Neural progenitor cell (in vitro differentiated cells): ENCODE measurements around the gene ATP13A4. TPM values are rescaled to one million over a fixed set of nuclear protein-coding genes. Genes with fewer than 3 reads are reported as not detected.

Source experiments
- DNase-seq: peaks from one replicate; pipeline ENCODE4 v3.0.0-alpha.2; 2016; ENCODE audit warnings: low spot score
- H2AFZ ChIP-seq: fragments of 200-600 bp; sonication (generic); replicated peaks from 2 replicates; pipeline ENCODE4 v1.6.1; 2016; ENCODE audit warnings: antibody characterized with exemption
- H3F3A ChIP-seq: fragments of 200-600 bp; sonication (generic); 2 replicates; pipeline ENCODE4 v1.6.1; 2016; ENCODE audit warnings: antibody characterized with exemption, low read depth
- H3K27ac ChIP-seq: fragments of 200-600 bp; sonication (generic); 2 replicates; pipeline ENCODE4 v1.5.1; 2016; ENCODE audit warnings: mild to moderate bottlenecking
- H3K27me3 ChIP-seq: fragments of 200-600 bp; sonication (generic); 2 replicates; pipeline ENCODE4 v1.6.1; 2016; ENCODE audit warnings: mild to moderate bottlenecking, moderate library complexity
- H3K36me3 ChIP-seq: fragments of 200-600 bp; sonication (generic); 2 replicates; pipeline ENCODE4 v1.5.1; 2016
- H3K4me1 ChIP-seq: fragments of 200-600 bp; sonication (generic); 2 replicates; pipeline ENCODE4 v1.6.1; 2016; ENCODE audit warnings: mixed run types
- H3K4me2 ChIP-seq: fragments of 200-600 bp; sonication (generic); 2 replicates; pipeline ENCODE4 v1.6.1; 2016
- H3K4me3 ChIP-seq: fragments of 200-600 bp; sonication (generic); 2 replicates; pipeline ENCODE4 v1.5.1; 2016
- H3K79me2 ChIP-seq: fragments of 200-600 bp; sonication (generic); 2 replicates; pipeline ENCODE4 v1.6.1; 2016; ENCODE audit warnings: low read depth
- H3K9ac ChIP-seq: fragments of 200-600 bp; sonication (generic); 2 replicates; pipeline ENCODE4 v1.6.1; 2016
- H3K9me3 ChIP-seq: fragments of 200-600 bp; sonication (generic); 2 replicates; pipeline ENCODE4 v1.5.1; 2016; ENCODE audit warnings: low read depth
- H4K20me1 ChIP-seq: fragments of 200-600 bp; sonication (generic); 2 replicates; pipeline ENCODE4 v1.6.1; 2016; ENCODE audit warnings: low read depth
- H3K27ac Mint-ChIP-seq: 3 replicates; pipeline ENCODE4 v1.8.0; 2021; ENCODE audit warnings: mixed read lengths
- H3K27me3 Mint-ChIP-seq: 2 replicates; pipeline ENCODE4 v1.8.0; 2022; ENCODE audit warnings: low read depth, mild to moderate bottlenecking, inconsistent platforms, moderate library complexity, mixed read lengths; ENCODE audit not compliant: insufficient read depth
- H3K36me3 Mint-ChIP-seq: 3 replicates; pipeline ENCODE4 v1.8.0; 2021; ENCODE audit warnings: mixed read lengths
- H3K4me1 Mint-ChIP-seq: 3 replicates; pipeline ENCODE4 v1.8.0; 2021; ENCODE audit warnings: mixed read lengths
- H3K4me3 Mint-ChIP-seq: 3 replicates; pipeline ENCODE4 v1.8.0; 2021; ENCODE audit warnings: mild to moderate bottlenecking, moderate library complexity, mixed read lengths
- H3K9me3 Mint-ChIP-seq: 3 replicates; pipeline ENCODE4 v1.8.0; 2020; ENCODE audit warnings: mixed read lengths
- EZH2 ChIP-seq: fragments of 200-600 bp; sonication (generic); IDR thresholded peaks from 2 replicates; pipeline ENCODE4 v1.6.1; 2017; ENCODE audit warnings: antibody characterized with exemption, mild to moderate bottlenecking, moderate library complexity
- EZH2phosphoT487 ChIP-seq: fragments of 200-600 bp; sonication (generic); IDR thresholded peaks from 2 replicates; pipeline ENCODE4 v1.6.1; 2017; ENCODE audit warnings: antibody characterized with exemption
- total RNA-seq: library from RNA; depleted of rRNA; stranded (reverse); fragments of >200 nt; gene quantifications from 2 replicates; pipeline ENCODE4 v1.2.3, GENCODE V29; 2015; ENCODE audit warnings: low replicate concordance
- TF ChIP-seq, protein P1 (sequence below): fragments of 200-600 bp; sonication (generic); IDR thresholded peaks from 2 replicates; pipeline ENCODE4 v1.5.1; 2017; ENCODE audit warnings: antibody characterized with exemption, mild to moderate bottlenecking

ATP13A4 gene
- total RNA-seq, 1 donor from 2014 or later, result 0.32 TPM

DNA sequence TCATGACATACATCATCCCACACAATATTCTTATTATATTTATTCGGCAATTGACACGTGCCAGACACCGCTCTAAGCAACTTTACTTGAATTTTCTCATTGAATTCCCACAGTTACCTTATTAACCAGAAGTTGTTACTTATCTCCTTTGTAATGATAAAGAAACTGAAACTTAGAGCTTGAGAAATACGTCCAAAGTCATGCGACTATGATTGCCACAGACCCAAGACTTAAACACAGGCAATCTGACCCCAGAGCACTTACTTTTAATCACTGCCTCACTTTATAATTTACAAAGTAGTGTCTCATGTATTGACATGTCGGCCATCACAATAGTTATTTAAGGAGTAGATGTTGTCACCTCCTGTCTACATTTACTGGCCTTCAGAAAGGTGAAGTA is 64.7 kb downstream of the ATP13A4 start:
- H3K4me1 Mint-ChIP-seq, result no peaks in the 10 kb centered on the region
- no peak overlapping the region for H3K27ac ChIP-seq
- no peaks in the 10 kb centered on the region for H3K9me3 ChIP-seq
- H3K79me2 ChIP-seq, result no peaks in the 10 kb centered on the region
- no peak overlapping the region for H3K9ac ChIP-seq
- no peaks in the 10 kb centered on the region for H3K36me3 Mint-ChIP-seq
- no peaks in the 10 kb centered on the region for H3K27me3 Mint-ChIP-seq
- H4K20me1 ChIP-seq, result no peaks in the 10 kb centered on the region
- no peaks in the 10 kb centered on the region for H3K36me3 ChIP-seq
- no peaks in the 10 kb centered on the region for H3K9me3 Mint-ChIP-seq
- no peak for TF ChIP-seq EZH2
- TF ChIP-seq, protein P1, sequence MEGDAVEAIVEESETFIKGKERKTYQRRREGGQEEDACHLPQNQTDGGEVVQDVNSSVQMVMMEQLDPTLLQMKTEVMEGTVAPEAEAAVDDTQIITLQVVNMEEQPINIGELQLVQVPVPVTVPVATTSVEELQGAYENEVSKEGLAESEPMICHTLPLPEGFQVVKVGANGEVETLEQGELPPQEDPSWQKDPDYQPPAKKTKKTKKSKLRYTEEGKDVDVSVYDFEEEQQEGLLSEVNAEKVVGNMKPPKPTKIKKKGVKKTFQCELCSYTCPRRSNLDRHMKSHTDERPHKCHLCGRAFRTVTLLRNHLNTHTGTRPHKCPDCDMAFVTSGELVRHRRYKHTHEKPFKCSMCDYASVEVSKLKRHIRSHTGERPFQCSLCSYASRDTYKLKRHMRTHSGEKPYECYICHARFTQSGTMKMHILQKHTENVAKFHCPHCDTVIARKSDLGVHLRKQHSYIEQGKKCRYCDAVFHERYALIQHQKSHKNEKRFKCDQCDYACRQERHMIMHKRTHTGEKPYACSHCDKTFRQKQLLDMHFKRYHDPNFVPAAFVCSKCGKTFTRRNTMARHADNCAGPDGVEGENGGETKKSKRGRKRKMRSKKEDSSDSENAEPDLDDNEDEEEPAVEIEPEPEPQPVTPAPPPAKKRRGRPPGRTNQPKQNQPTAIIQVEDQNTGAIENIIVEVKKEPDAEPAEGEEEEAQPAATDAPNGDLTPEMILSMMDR, result no peak
- no peak for TF ChIP-seq EZH2phosphoT487
- no peaks in the 10 kb centered on the region for H3K4me1 ChIP-seq
- no peak overlapping the region for H3K4me3 Mint-ChIP-seq
- no peak overlapping the region for H3K4me2 ChIP-seq
- no peak for DNase-seq
- H3K27me3 ChIP-seq, result no peaks in the 10 kb centered on the region
- H2AFZ ChIP-seq, result no peak overlapping the region
- no peaks in the 10 kb centered on the region for H3F3A ChIP-seq
- no peak overlapping the region for H3K4me3 ChIP-seq
- no peak overlapping the region for H3K27ac Mint-ChIP-seq

DNA sequence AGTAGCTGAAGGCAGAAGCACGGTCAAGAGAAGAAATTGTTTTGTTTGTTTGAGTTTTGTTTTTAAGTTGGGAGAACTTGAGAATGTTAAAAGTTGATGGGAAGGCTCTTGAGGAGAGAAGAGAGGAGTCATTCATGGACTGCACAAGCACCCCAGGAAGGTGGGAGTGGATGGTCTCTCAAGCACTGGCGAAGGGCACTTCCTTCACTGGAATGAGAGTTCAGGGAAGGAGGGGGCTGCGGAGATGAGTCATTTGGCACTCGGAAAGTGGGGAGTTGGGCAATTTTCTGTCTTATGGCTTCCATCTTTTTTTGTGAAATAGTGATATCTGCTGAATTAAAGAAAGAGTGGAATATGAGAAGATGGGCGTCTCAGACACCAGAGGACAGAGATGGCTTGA is 66.0 kb downstream of the ATP13A4 start:
- Histone ChIP-seq H4K20me1 (no peaks in the 10 kb centered on the region), H3K4me3 (no peak overlapping the region), H3K9me3 (no peaks in the 10 kb centered on the region), H2AFZ (no peak overlapping the region), H3F3A (no peaks in the 10 kb centered on the region), H3K27me3 (no peaks in the 10 kb centered on the region), H3K9ac (no peak overlapping the region), H3K36me3 (no peaks in the 10 kb centered on the region), H3K79me2 (no peaks in the 10 kb centered on the region), H3K27ac (no peak overlapping the region), H3K4me2 (no peak overlapping the region), H3K4me1 (no peaks in the 10 kb centered on the region)
- H3K27me3 Mint-ChIP-seq, result no peaks in the 10 kb centered on the region
- H3K9me3 Mint-ChIP-seq, result no peaks in the 10 kb centered on the region
- no peak overlapping the region for H3K27ac Mint-ChIP-seq
- H3K4me3 Mint-ChIP-seq, result no peak overlapping the region
- no peaks in the 10 kb centered on the region for H3K4me1 Mint-ChIP-seq
- H3K36me3 Mint-ChIP-seq, result no peaks in the 10 kb centered on the region
- no peak for DNase-seq
- TF ChIP-seq EZH2phosphoT487 (no peak), EZH2 (no peak)
- TF ChIP-seq, protein P1, result no peak

DNA sequence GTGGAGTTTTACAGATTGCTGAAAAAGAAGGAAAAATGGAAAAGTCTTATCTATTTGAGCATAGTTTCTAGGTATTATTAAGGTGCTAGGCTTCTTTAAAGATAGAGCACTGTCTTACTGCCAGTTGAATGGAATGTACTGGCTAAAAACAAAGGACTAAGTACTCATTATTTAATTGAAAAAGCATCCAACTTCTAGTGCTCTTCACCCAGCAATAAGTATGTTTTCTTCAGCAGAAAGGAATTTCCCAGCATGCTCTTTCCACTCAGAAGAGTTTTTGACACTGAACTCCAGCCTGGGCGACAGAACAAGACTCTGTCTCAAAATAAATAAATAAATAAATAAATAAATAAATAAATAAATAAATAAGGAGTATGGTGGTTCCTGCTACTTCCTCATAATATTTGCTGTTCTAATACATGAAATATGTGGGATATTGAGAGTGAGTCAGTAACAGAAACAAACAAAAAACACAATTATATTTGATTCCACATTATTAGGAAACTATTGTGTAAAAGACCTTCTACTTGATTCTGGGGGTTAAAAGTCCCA is 70.6 kb downstream of the ATP13A4 start:
- DNase-seq, result no peak
- Histone ChIP-seq H3K79me2 (no peaks in the 10 kb centered on the region), H4K20me1 (no peaks in the 10 kb centered on the region), H3K9ac (no peak overlapping the region), H3K4me2 (no peak overlapping the region), H3K4me3 (no peak overlapping the region), H3K36me3 (no peaks in the 10 kb centered on the region), H3K27me3 (no peaks in the 10 kb centered on the region), H3K9me3 (no peaks in the 10 kb centered on the region), H3F3A (no peaks in the 10 kb centered on the region), H3K27ac (no peak overlapping the region), H2AFZ (no peak overlapping the region), H3K4me1 (no peaks in the 10 kb centered on the region)
- H3K4me3 Mint-ChIP-seq, result no peak overlapping the region
- peaks cover 4% of the 10 kb centered on the region for H3K9me3 Mint-ChIP-seq
- H3K27ac Mint-ChIP-seq, result no peak overlapping the region
- H3K36me3 Mint-ChIP-seq, result no peaks in the 10 kb centered on the region
- no peaks in the 10 kb centered on the region for H3K4me1 Mint-ChIP-seq
- H3K27me3 Mint-ChIP-seq, result no peaks in the 10 kb centered on the region
- TF ChIP-seq, protein P1, result no peak
- TF ChIP-seq EZH2 (no peak), EZH2phosphoT487 (no peak)
